A673 (cell line): ENCODE results near the gene DOK6.

Experiments used
- CTCF ChIP-seq: fragments of 300-800, 200-600 bp; sonication (generic); conservative IDR thresholded peaks from 2 replicates; pipeline ENCODE4 v1.5.1; 2017; ENCODE audit warnings: low read depth, mild to moderate bottlenecking, antibody characterized with exemption, low read length, moderate library complexity, mixed read lengths
- EZH2 ChIP-seq: fragments of 200-600 bp; sonication (generic); IDR thresholded peaks from 2 replicates; pipeline ENCODE4 v1.6.1; 2017; ENCODE audit warnings: borderline replicate concordance, low read depth, mild to moderate bottlenecking, mixed read lengths, antibody characterized with exemption, low read length; ENCODE audit not compliant: poor library complexity, severe bottlenecking

GRCh38 chr18:69697069-69697468 lies 296.4 kb downstream of the DOK6 start:
- TF ChIP-seq CTCF (no peak), EZH2 (no peak)
